Measurements from ENCODE around the gene LINGO1. TPM values are rescaled to one million over a fixed set of nuclear protein-coding genes. Genes with fewer than 3 reads are reported as not detected.

Gene LINGO1
- total RNA-seq, 1 donor = 1.1 TPM

GRCh38 chr15:77578641-77579372 lies 53.9 kb downstream of the LINGO1 start:
- no peaks in the 10 kb centered on the region for H3K79me2 ChIP-seq (ENCODE audit: insufficient read depth, low read length)
- H2AFZ ChIP-seq (ENCODE audit: low read length) = no peak overlapping the region
- no peaks in the 10 kb centered on the region for H3K4me1 ChIP-seq (ENCODE audit: insufficient read depth, low read length)
- no peak overlapping the region for H3K27ac ChIP-seq (ENCODE audit: low read depth, low read length)
- no peaks in the 10 kb centered on the region for H4K20me1 ChIP-seq (ENCODE audit: insufficient read depth, low read length)
- peak; percentile 81 for DNase-seq (ENCODE audit: insufficient read length, low spot score, missing footprints)
- no peaks in the 10 kb centered on the region for H3K36me3 ChIP-seq (ENCODE audit: insufficient read depth, low read length)
- no peaks in the 10 kb centered on the region for H3K9me3 ChIP-seq (ENCODE audit: low read depth, low read length)
- no peak overlapping the region for H3K4me2 ChIP-seq (ENCODE audit: insufficient read depth, low read length)
- H3K27me3 ChIP-seq (ENCODE audit: insufficient read depth, low read length) = peaks cover 5% of the 10 kb centered on the region
- TF ChIP-seq CTCF (IDR thresholded peaks at IDR 0.05; ENCODE audit: extremely low read depth, low read depth, low read length) = no peak
- H3K4me3 ChIP-seq (ENCODE audit: insufficient read depth, low read length) = no peak overlapping the region

DNA sequence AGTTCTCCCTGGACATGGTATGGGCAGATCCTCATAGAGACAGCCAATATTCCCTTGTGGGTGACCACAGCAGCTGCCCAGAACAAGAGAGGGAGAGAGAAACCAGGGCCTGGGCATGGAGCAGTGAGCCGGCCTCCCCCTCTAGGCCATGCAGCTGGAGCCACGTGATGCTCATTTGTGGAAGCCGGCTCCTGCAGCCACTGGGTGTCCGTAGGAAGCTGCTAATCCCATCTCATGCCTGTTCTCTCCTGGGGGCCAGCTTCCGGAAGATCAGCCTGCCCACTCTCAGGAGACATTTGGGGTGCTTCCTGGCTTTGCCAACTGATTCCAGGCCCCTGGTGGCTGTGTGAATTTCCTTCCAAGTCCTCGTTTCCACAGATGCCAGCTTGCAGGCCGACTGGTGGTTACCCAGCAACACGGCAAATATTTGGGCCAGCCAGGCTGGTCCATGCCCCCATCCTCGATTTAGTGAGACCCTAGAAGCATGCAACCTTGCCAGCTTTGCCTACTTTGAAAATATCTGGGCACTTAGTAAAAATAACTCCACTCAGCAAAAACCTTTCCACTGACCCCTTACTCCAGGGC lies 55.3 kb downstream of the LINGO1 start:
- peak; percentile 94 for DNase-seq (ENCODE audit: insufficient read length, low spot score, missing footprints)
- H3K9me3 ChIP-seq (ENCODE audit: low read depth, low read length) = no peaks in the 10 kb centered on the region
- H3K4me1 ChIP-seq (ENCODE audit: insufficient read depth, low read length) = no peaks in the 10 kb centered on the region
- H3K79me2 ChIP-seq (ENCODE audit: insufficient read depth, low read length) = no peaks in the 10 kb centered on the region
- H3K27me3 ChIP-seq (ENCODE audit: insufficient read depth, low read length) = no peaks in the 10 kb centered on the region
- no peaks in the 10 kb centered on the region for H4K20me1 ChIP-seq (ENCODE audit: insufficient read depth, low read length)
- H3K27ac ChIP-seq (ENCODE audit: low read depth, low read length) = no peak overlapping the region
- peak overlapping the region; percentile 32 for H2AFZ ChIP-seq (ENCODE audit: low read length)
- H3K4me2 ChIP-seq (ENCODE audit: insufficient read depth, low read length) = no peak overlapping the region
- H3K4me3 ChIP-seq (ENCODE audit: insufficient read depth, low read length) = no peak overlapping the region
- no peaks in the 10 kb centered on the region for H3K36me3 ChIP-seq (ENCODE audit: insufficient read depth, low read length)
- no peak for TF ChIP-seq CTCF (IDR thresholded peaks at IDR 0.05; ENCODE audit: extremely low read depth, low read depth, low read length)

- DNase-seq (ENCODE audit: insufficient read length, low spot score, missing footprints) = no peak
Measured at GRCh38 chr15:77576538-77576937, 56.2 kb downstream of the LINGO1 start.

More at GRCh38 chr15:77576538-77576937, 56.2 kb downstream of the LINGO1 start:
- Histone ChIP-seq H3K27ac (ENCODE audit: low read depth, low read length) (no peak overlapping the region), H4K20me1 (ENCODE audit: insufficient read depth, low read length) (no peaks in the 10 kb centered on the region), H3K79me2 (ENCODE audit: insufficient read depth, low read length) (no peaks in the 10 kb centered on the region), H3K9me3 (ENCODE audit: low read depth, low read length) (no peaks in the 10 kb centered on the region), H3K4me1 (ENCODE audit: insufficient read depth, low read length) (no peaks in the 10 kb centered on the region), H2AFZ (ENCODE audit: low read length) (no peak overlapping the region), H3K27me3 (ENCODE audit: insufficient read depth, low read length) (no peaks in the 10 kb centered on the region), H3K4me2 (ENCODE audit: insufficient read depth, low read length) (no peak overlapping the region), H3K4me3 (ENCODE audit: insufficient read depth, low read length) (no peak overlapping the region), H3K36me3 (ENCODE audit: insufficient read depth, low read length) (no peaks in the 10 kb centered on the region)
- TF ChIP-seq CTCF (IDR thresholded peaks at IDR 0.05; ENCODE audit: extremely low read depth, low read depth, low read length) = no peak
